ENCODE measurements around the gene METTL23.

DNA sequence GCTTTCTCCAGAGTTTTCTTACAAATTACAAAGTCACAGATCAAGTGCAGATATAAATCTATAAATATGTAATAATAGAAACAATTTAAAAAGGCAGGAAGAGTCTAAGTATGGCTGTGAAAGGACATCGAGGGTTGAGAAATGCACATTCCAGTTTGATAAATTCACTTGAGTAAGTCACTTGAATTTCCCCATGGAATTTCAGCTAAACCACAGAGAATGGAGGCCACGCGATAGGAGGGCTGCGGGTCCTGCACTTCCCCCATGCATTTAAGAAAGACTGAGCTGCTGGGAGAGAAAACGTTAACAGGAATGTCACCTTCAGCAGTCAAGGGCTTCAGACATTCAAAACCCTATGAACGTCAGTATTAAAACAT lies 9.8 kb upstream of the METTL23 start:
- no peak for TF ChIP-seq POLR2AphosphoS5 (IDR thresholded peaks at IDR 0.05)
- TF ChIP-seq, protein P1, sequence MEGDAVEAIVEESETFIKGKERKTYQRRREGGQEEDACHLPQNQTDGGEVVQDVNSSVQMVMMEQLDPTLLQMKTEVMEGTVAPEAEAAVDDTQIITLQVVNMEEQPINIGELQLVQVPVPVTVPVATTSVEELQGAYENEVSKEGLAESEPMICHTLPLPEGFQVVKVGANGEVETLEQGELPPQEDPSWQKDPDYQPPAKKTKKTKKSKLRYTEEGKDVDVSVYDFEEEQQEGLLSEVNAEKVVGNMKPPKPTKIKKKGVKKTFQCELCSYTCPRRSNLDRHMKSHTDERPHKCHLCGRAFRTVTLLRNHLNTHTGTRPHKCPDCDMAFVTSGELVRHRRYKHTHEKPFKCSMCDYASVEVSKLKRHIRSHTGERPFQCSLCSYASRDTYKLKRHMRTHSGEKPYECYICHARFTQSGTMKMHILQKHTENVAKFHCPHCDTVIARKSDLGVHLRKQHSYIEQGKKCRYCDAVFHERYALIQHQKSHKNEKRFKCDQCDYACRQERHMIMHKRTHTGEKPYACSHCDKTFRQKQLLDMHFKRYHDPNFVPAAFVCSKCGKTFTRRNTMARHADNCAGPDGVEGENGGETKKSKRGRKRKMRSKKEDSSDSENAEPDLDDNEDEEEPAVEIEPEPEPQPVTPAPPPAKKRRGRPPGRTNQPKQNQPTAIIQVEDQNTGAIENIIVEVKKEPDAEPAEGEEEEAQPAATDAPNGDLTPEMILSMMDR (IDR thresholded peaks at IDR 0.05) = no peak
